Measurements from ENCODE around the gene GRK1.

DNA sequence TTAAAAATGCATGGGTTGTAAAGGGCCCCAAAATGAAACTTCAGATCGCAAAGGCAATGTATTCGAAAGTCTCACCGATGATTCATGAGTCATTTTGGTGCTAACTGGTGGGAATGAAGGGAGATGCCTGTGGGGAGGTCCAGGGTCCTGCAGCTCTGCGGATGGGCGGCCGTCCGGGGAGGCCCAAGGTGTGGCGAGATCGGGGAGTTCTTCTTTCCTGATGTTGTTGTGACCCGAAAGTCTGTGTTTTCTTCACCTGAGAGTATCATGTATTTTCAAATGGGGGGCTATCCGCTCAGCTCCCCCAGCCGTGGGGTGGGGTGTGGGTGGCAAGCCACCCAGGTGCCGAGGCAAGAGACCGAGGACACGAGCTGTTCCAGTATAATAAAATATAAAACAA, 46.0 kb upstream of the GRK1 start:
- TF ChIP-seq POLR2A (IDR thresholded peaks at IDR 0.05; ENCODE audit: low read length) (no peak), GATA1 (IDR thresholded peaks at IDR 0.05; ENCODE audit: low read depth, low read length) (no peak)

Data from erythroblast (primary cell).